ENCODE data around the gene MMEL1.

MMEL1 gene

DNA sequence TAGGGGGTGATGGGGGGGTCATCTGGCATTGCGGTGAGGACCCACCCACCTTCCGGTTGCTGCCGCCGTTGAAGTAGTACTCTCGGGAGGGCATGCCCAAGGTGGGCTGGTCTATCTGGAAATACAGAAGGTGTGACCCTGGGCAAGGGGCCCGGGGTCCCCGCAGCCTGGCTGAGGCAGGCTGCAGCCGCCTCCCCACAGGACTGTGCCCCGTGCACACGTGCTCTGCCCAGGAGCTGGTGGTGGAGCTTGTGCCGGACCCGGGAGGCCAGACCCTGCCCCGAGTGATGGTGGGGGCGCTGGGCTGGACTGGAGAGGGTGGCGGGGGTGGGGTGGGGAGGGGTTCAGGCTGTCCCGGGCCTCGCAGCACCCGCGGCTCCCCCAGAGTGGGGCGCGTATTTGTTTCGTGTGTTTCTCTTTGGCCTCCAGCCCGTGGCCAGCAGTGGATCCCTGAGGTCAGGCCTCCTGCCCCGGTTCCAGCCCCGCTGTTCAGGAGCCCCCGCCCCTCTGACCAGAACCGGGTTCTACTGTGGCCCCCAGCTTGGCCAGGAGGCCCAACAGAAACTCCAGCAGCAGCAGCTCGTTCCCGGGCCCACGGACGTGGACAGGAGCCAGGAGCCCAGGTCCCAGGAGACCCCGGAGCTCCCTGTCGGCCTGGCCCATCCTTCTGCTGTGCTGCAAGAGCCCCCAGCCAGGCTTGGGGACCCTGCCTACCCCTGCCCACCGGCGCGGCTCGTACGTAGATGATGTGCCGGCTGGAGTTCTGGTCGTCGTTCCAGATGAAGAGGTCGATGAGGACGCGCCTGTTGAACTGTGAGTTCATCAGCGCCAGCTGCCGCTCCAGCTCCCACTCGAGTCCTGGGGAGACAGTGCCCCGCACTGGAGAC, 27.1 kb downstream of the MMEL1 start:
- DNase-seq (ENCODE audit: low read depth in 2 of 3, low spot score in 1 of 3) = no peak

DNA sequence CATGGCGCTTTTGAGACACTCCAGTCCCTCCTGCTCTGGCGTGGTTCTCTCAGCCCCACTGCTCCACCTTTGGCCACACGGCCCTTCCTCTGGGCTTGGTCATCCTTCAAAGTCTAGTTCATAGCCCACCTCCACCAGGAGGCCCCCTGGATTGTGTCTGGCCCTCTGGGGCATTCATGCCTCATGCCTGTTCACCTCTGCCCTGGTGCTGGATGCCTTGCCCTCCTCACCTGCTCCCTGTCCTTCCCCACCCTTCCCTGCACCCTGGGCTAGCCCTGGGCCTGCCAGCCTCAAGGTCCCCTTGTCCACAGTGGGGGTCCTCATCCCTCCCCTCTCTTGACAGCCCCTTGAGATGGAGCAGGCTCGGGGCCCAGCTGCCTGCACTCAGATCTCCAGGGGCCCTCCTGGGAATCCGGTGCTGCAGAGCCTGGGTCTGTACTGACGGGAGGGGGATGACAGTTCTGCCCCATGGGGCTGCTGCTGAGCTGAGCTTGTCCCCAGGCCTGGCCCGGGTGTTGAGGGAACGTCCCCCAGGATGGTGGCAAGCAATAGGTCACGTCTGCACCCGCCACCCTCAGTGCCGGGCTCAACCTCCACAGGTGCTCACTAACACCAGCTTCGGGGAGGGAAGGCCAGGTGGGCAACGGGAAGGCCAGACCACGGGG, 27.8 kb downstream of the MMEL1 start:
- no peak for DNase-seq (ENCODE audit: low read depth in 2 of 3, low spot score in 1 of 3)

DNA sequence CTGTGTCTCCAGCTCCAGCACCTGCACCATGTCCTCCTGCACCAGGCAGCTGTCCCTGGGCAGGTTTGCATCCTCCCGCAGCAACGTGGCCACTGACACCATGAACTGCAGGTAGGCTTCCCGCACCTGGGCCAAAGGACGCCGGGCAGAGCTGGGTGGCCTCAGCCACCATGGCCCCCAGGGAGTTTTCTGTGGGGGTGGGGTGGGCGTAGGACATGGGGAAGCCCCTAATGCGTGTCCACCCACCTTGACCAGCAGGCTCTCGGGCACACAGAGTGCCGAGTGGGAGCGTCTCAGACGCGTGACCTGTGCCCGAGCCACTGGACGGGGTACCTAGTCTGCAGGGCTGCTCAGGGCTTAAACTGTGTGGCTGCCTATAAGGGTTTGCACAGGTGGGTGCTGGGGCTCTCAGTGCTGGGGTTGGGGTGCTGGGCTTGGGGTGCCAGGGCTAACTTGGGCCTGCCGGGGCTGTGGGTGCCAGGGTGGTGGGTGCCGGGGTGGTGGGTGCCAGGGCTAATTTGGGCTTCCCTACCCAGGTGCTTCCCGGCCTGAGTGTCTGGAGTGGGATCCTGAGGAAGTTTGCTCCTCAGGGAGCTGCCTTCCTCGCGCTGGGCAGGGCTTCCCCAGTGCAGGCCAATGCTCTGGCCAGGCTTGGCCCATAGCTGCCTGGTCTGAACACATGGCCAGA, 28.5 kb downstream of the MMEL1 start:
- DNase-seq (ENCODE audit: low read depth in 2 of 3, low spot score in 1 of 3) = no peak

DNA sequence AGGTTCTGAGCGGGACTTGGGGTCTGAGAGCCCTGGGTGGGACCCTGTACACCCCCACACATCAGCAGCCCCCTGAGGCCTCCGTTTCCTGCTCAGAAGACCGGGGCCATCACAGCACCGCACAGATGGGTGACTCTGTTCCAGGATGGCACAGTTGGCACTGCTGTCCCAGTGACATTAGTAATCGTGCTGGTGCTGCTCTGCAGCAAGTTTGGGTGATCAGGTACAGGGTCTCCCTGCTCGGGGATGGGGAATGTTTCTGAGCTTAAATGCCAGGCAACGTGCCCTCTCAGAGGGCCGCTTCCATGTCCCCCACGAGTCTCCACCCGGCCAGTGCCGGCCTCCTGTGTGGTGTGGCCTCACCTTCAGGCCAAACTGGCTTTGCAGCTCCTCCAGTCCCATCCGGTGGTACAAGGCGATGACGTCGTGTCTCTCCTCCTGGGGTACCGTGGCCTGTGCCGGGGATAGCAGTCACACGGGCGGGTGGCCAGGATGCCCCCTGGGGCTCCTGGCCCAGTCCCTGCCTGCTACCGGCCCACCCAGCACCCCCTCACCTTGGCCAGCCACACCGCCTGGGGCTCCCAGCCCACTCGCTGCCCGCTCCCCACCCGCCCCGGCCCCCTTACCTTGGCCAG, 29.2 kb downstream of the MMEL1 start:
- no peak for DNase-seq (ENCODE audit: low read depth in 2 of 3, low spot score in 1 of 3)

DNA sequence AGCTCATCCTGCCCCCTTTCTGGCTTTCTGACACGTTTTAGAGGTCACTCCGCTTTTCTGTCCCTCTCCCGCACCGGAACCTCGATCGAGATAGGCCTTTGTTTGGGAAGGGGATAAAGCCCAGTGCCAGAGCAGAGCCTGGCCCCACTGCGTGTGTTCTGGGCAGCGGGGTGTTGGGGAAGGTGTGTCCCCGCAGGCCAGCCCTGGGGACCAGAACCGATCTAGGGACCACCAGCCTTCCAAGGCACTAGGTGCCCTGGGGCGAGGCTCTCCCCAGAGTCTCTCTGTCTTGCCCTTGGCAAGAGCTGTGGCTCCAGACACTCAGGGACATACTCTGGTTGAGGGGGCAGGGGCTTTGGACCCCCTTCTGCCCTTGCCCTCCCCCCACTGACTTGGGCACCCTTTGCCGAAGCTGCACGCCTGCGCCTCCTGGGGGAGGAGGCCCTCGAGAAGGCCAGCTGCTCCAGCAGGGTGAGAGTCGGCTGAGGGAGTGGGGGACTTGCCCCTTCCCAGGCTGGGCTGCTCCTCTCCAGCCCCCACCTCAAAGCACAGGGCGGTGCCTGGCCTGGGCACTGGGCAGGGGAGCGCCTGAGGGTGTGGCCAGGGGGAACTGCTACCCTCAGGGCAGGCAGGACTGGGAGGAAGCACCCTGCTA, 29.8 kb downstream of the MMEL1 start:
- DNase-seq (ENCODE audit: low read depth in 2 of 3, low spot score in 1 of 3) = no peak

DNA sequence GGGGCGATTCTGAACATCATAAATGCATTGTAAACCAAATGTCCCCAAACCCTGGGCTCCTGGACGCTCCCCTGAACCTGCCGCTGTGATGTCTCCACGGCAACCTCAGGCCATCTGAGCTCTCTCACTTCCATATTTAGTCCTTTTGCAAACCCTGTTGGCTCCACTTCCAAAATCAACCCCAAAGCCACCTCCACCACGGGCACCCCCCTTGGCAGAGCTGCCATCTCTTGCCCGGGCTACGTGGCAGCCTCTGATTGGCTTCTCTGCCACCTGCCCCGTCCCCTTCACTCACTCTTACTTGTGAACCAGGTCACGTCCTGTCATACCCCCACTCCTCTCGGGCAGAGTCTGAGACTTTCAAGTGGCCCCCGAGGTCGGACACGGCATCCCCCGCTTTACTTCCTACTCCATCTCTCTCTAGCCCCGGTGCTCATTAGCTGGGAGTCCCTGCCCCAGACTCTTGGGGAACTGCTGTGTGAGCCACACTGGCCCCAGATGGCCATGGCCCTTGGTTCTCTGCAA, 30.4 kb downstream of the MMEL1 start:
- DNase-seq (ENCODE audit: low read depth in 2 of 3, low spot score in 1 of 3) = no peak

DNA sequence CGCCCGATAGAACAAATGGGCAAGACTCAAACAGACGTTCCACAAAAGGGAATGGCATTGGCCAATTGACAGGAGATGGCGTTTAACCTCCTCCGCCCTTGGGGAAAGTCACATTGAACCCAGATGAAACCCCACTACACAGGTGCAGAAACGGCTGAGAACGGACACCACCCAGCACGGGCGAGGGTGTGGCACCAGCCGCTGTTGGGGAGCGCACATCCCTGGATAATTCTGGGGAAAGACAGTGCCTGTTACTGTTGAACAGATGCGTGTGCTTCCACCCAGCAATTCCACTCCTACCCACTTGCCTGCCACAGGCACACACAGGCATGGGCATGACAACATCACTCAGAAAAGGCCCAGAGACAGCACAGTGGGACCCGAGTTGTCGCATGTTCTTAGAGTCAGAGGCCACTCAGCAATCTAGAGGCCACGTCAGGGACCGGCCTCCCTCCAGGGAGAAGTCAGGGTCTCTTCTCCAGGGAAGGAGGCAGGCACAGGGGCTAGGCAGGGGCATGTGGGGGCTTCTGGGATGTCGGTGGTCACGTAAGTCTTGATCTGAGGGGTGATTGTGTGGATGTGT, 31.0 kb downstream of the MMEL1 start:
- DNase-seq (ENCODE audit: low read depth in 2 of 3, low spot score in 1 of 3) = no peak

DNA sequence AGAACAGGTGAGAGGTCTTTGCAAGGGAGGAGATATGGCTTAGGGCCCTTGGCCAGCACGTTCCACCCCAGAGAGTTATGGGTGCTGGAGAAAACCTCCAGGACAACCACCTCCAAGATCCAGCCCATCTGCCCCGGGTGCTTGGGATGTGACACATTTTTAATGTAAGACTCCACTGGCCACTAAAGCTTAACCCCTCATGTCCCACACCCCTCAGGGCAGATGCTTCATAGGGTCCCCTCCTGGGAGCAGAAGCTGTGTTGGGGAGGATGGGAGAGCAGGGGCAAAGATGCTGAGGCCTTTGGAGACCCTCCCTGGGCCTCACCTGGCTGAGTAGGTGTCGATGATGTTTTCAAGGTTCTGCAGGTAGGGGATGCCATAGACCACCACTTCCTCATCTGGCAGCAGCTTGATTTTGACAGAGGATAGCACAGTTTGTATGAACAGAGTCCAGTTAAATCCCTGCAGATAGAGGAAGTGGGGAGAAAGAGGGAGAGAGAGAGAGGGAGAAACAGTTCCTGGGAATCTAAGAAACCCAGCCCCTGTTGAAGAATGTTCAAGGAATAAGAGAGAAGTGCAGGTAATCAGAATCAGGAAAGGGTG, 34.4 kb downstream of the MMEL1 start:
- no peak for DNase-seq (ENCODE audit: low read depth in 2 of 3, low spot score in 1 of 3)

DNA sequence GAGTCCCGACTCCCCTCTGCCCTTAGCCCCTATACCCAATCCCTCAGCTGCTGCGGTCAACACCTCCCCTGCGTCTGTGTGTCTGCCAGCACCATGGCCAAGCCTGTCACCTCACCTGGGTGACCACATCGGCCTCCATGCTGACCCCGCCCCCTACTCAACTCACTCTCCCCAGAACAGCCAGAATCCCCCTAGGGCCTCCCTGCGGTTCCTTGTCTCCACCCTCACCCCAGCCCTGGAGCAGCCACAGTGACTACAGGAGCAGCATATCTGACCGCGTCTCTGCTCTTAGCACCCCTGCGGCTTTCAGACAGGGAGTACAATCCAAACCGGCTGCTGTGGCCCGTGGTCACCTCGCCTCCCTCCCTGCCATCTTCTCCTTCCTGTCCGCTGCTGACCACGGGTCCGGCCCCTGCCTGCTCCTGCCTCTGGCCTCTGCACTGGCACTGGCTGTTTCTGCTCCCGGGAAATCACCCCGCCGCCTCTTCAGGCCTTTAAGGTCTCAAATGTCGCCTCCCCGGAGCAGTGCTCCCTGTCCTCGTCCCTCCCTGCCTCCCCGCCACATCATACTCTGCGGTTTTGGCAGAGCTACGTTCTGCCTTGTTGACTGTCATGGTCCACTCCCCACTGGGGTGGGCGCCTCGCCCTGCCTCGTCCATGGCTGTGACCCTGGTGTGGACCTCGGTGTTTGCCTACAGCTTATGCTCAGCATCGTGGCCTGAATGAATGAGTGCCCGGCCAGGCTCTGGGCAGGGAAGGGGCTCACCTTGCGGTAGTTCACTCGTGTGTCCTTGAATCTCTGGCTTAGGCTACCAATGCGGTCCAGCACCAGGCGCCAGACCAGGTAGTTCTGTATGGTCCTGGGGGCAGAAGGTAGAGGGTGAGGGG, 35.1 kb downstream of the MMEL1 start:
- DNase-seq (ENCODE audit: low read depth in 2 of 3, low spot score in 1 of 3) = no peak

DNA sequence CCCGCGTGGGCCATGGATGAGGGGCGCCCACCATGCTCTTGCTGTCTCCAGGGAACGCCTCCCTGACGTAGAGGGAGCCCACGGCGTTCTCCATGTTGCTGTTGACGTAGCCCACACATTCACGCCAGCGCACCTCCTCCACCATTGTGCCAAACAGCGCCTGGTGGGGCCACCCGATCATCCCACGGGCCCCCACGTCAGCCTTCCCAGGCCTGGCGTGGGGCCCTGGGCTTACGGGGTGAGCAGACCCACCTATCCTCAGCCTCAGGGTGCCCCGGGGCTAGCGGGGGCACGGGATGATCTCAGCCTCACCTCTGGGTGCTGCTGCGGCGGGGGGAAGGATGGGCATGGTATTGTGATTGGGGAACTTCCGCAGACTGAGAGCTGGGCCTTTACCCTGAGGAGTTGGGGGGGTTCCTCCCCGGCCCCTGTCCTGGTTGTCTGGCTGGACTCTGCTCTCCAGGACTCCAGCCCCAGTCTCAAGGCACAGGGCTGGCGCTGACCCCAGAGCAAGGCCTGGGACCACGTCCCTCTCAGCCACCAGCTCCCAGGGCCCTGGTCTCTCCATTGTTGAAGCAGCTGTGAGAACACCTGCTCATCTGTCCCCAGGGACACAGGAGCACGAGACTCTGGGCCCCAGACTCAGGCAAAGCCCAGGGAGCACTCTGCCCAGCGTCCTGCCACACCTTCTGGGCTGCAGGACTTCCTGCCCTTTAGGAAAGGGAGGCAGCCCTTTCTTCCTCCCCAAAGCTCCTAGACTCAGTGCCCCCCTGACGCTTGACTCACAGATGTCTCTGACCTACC, 36.1 kb downstream of the MMEL1 start:
- no peak for DNase-seq (ENCODE audit: low read depth in 2 of 3, low spot score in 1 of 3)

DNA sequence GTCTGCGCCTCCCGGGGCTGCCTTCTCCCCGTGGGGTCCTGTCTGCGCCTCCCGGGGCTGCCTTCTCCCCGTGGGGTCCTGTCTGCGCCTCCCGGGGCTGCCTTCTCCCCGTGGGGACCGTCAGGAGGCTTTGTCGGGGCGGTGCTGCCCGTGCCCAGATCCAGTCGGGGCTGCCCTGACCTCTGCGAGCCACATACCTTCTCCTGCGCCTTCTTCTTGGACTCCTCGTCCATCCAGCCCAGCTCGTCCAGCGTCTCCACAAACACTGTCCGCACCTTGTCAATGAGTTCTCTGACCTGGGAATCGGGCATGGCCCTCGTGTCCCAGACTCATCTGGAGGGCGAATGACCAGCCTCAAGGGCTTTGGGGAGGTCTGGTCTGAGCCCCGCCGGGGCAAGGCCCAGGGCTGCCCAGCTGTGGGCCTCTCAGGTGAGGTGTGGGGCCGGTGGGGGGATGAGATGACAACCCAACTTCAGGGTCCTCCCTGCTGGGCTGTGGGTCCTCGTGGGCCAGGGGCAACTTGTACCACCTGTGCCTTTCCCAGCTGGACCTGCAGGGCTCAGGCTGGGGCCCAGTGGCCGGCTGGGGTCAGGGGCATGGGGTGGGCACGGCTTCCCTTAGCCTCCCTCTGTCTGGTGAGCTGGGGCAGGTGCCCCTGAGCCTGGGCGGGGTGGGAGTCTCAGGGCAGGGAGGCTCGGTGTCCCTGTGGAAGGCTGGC, 36.8 kb downstream of the MMEL1 start:
- DNase-seq (ENCODE audit: low read depth in 2 of 3, low spot score in 1 of 3) = no peak

DNA sequence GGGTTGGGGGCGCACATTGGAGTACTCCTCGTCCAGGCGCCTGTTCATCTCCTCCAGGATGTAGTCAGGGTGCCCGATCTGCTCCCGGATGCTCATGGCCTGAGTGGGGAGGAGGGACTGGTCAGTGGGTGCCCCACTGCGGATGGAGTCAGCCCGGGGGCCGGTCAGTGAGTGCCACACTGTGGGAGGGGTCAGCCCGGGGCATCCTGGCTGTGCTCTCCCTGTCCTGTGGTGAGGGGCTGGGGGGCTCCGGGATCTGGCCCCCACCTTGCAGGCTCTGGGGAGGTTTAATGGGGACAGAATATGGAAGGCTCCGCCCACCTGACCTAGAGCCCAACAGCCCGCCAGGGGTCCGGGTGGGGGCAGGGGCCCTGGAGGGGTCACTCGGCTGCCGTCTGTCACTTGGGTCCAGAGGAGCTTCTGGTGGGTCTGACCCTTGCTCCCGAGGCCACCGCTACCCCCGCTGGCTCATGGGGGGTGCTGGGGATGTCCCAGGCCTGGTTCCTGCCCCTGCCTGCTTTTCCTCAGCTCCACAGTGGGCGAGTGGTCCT, 37.5 kb downstream of the MMEL1 start:
- no peak for DNase-seq (ENCODE audit: low read depth in 2 of 3, low spot score in 1 of 3)

DNA sequence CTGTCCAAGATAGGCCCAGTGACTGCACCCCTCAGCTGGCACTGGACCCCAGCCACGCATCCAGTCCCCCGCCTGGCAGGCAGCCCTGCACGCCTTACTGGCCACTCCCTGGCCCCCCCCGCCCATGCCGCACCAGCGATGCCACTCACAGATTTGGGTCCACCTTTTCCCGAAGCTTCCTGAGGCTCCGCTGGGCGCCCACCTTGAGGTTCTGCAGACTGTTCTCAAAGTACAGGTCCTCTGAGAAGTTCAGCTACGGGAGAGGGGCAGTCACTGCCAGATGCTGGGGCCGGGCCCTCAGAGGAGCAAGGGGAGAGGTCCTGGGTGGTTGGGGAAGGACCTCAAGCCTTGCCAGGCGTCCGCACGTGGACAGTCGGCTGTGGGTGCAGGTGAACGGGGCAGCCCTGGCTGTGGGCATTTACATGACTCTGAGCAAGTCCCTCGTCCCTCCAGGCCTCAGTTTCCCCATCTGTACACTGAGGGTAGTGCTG, 38.1 kb downstream of the MMEL1 start:
- no peak for DNase-seq (ENCODE audit: low read depth in 2 of 3, low spot score in 1 of 3)

DNA sequence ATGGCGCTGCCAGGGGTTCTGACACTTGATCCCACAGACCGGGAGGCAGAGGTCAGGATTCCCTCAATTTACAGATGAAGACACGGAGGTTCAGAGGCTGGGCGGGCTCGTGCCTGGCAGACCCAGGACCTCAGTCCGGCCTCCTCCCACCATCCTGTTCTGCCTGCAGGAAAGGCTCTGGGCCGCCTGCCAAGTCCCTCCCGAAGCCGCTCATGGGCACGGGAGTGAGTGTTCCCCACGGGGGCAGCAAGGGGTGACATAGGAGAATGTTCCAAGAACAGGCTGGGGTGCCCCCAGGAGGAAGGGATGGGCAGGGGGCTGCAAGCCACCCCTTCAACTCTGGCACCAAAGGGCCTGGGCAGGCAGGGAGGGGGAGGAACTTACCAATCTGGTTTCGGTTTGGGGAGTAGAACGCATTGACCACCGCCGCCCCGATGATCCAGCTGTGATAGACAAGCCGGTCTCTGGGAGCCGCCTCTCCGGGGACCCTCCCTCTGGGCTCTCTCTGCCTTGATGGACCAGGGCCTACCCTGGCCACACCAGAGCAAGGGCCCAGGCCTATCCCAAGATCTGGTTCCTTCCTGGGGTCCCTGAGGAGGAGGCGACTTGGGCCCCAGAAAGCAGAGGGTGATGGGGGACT, 38.7 kb downstream of the MMEL1 start:
- DNase-seq (ENCODE audit: low read depth in 2 of 3, low spot score in 1 of 3) = no peak

DNA sequence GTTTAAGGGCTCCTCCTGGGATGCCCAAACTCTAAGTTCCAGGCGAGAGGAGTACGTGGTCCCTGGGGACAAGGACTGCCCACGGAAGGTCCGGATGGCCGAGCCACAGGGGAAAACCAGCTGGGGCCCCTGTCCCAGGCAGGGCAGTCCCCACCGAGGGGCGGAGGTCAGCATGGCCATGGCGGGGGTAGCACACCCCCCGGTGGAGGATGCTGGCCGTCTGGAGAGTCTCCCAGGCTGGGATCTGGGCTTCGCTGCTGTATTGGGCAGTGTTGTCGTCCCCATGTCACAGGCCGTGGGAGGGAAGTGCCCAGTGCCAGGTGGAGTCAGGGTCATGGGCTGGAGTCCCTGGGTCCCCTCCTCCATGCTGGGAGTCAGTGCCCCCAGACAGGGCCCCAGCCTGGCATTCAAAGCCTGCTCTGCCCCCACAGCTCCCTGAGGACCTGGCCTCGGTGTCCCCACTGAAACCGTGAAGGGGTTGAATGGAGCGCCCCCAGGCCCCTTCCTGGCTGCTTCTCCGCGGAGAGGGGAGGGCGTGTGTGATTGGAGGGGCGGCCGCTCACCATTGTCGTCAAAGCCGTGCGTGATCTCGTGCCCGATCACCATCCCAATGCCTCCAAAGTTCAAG, 39.5 kb downstream of the MMEL1 start:
- DNase-seq (ENCODE audit: low read depth in 2 of 3, low spot score in 1 of 3) = no peak

DNA sequence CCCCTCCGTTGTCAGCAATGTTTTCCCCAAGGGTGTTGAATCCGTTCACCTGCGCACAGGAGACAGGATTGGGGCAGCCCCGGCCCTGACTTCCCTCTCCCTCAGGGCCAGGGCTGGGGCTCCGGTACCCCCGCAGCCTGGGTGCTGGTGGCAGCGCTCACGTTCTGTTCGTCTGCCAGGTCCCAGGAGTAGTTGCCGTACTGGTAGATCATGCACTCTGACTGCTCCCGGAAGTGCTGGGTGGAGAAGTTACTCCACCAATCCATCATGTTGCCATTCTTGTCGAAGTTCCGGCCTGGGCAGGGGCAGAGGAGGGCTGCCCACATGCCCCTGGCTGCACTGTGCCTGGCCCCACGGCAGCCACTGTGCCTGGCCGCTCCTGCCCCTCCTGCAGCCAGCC, 40.1 kb downstream of the MMEL1 start:
- no peak for DNase-seq (ENCODE audit: low read depth in 2 of 3, low spot score in 1 of 3)
